Psoas muscle (tissue), 8 donors: ENCODE measurements around the gene FGFBP2. TPM values are rescaled to one million over a fixed set of nuclear protein-coding genes. Genes with fewer than 3 reads are reported as not detected.

Experiments
- ATAC-seq, 4 donors: fragments of 200-7000 bp; cut with Tn5 transposase; one replicate each; pipeline ENCODE4 v1.9.1; 2020; ENCODE audit warnings: moderate library complexity in 3 of 4, mild to moderate bottlenecking in 2 of 4
- DNase-seq, 2 donors: peaks; one replicate each; pipeline ENCODE4 v3.0.0-alpha.2; 2020
- H3K27ac ChIP-seq: fragments of 200-600 bp; one replicate; pipeline ENCODE4 v1.8.0; 2022
- H3K27me3 ChIP-seq, 3 donors: fragments of 200-600 bp in 1 of 3; one replicate each; pipeline versions ENCODE4 v1.6.1 to v1.8.0; 2013 to 2022; ENCODE audit warnings: low read length in 2 of 3, mild to moderate bottlenecking in 2 of 3, moderate library complexity in 1 of 3; ENCODE audit not compliant: insufficient read depth in 3 of 3
- H3K36me3 ChIP-seq, 2 donors: fragments of 200-600 bp in 1 of 2; one replicate each; pipeline versions ENCODE4 v1.6.1 to v1.8.0; 2013 to 2022; ENCODE audit warnings: low read depth in 1 of 2, mild to moderate bottlenecking in 1 of 2, moderate library complexity in 1 of 2; ENCODE audit not compliant: insufficient read depth in 1 of 2
- H3K4me1 ChIP-seq: fragments of 200-600 bp; one replicate; pipeline ENCODE4 v1.8.0; 2022
- H3K4me3 ChIP-seq: fragments of 200-600 bp; one replicate; pipeline ENCODE4 v1.8.0; 2022; ENCODE audit warnings: mild to moderate bottlenecking
- H3K9me3 ChIP-seq: fragments of 200-600 bp; one replicate; pipeline ENCODE4 v1.8.0; 2022
- CTCF ChIP-seq: fragments of 200-600 bp; IDR thresholded peaks from one replicate; pipeline ENCODE4 v1.8.0; 2022; ENCODE audit warnings: antibody characterized with exemption
- WGBS, 3 donors: extraction: QIAGEN DNeasy Blood & Tissue Kit; methylation state at CpG; one replicate each; pipeline versions ENCODE4 v1.1.6 to v1.1.7; 2013; 5-methylcytosine and 5-hydroxymethylcytosine counted together
- intact Hi-C, 2 donors: fragments of 100-400 bp; cut with DNase I; formaldehyde crosslinking; loops; one replicate each; pipeline versions ENCODE4 v1.11.0 to v1.14.2; 2022
- polyA plus RNA-seq, 3 donors: library from polyadenylated mRNA; stranded (reverse); fragments of 200-250 nt; gene quantifications; one replicate each; pipeline ENCODE4 v1.2.3, GENCODE V29; 2013
- total RNA-seq, 4 donors: library from RNA; stranded (reverse); fragmentation: NEBNext Ultra II Directional in 2 of 4; extraction: Animal tissue kit (Norgen Biotek cat#: 25700) in 2 of 4; gene quantifications; one replicate each; pipeline versions ENCODE4 v1.2.1 to v1.2.4, GENCODE V29; 2021 to 2023
- donor health status: healthy with polysubstance abuse.
- donor health status: DM: no; HTN: no; CAD: no; lungs with moderate emphysema.
- donor health status: Bipolar disorder and iron deficiency.
- donor health status: healthy.
- donor health status: DM: yes; HTN: yes; CAD: no.
- donor health status: DM: no; HTN: no; CAD: no.
- donor health status: DM: no; HTN: no; CAD: no.
- donor health status: DM: yes; HTN: yes; CAD: no.

FGFBP2 gene
- total and polyA plus RNA-seq, 7 donors = 0.18 to 1.4 (median 0.37) TPM

- Histone ChIP-seq H3K4me1 (no peaks in the 10 kb centered on the region), H3K36me3 (no peaks in the 10 kb centered on the region), H3K27me3 (peaks cover 0 to 2% (median 0%) of the 10 kb centered on the region in 3 donors), H3K9me3 (no peaks in the 10 kb centered on the region), H3K4me3 (no peak overlapping the region), H3K27ac (no peak overlapping the region)
- TF ChIP-seq CTCF = no peak
- ATAC-seq (no peak), DNase-seq (no peak)
- intact Hi-C loops = no loop called here
- WGBS, 3 donors = 69 to 83% (median 81%) methylated on average over 3 of the region's 3 CpGs
Measured at GRCh38 chr4:15934259-15934658, 28.7 kb downstream of the FGFBP2 start.

DNA sequence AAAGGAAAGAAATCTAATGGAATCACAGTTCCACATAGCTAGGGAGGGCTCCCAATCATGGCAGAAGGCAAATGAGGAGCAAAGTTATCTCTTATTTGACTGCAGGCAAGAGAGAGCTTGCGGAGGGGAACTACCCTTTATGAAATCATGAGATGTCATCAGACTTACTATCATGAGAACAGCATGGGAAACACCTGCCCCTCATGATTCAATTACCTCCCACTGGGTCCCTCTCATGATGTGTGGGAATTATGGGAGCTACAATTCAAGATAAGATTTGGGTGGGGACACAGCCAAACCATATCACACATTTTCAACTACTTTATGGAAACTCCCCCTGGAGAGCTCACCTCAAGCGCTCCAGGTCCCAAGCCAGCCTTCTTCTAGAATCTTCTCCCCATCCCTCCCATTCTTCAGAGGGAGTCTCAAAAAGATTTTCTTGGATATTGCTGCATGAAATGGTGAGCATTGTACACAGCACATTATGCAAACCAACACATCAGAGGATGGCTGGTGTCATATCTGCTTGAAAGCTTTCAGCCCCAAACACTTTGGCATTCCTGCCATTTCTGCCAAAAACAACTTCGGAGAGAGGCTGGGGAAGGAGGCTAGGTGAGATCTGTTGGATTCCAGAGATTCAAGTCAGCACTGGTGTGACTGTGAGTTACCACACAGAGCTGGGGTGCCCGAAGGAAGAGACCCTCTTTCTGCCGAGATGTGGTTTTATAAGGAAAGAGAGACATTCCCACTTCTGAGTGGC is 31.3 kb downstream of the FGFBP2 start:
- no peak overlapping the region for H3K4me3 ChIP-seq
- ATAC-seq = no peak
- no peaks in the 10 kb centered on the region for H3K36me3 ChIP-seq
- intact Hi-C loops = no loop called here
- no peak for DNase-seq
- WGBS, 3 donors = 91 to 94% (median 94%) methylated on average over 5 of the region's 5 CpGs
- H3K27me3 ChIP-seq = peaks cover 0 to 2% (median 0%) of the 10 kb centered on the region in 3 donors
- H3K4me1 ChIP-seq = no peaks in the 10 kb centered on the region
- H3K9me3 ChIP-seq = no peaks in the 10 kb centered on the region
- no peak overlapping the region for H3K27ac ChIP-seq
- no peak for TF ChIP-seq CTCF

DNA sequence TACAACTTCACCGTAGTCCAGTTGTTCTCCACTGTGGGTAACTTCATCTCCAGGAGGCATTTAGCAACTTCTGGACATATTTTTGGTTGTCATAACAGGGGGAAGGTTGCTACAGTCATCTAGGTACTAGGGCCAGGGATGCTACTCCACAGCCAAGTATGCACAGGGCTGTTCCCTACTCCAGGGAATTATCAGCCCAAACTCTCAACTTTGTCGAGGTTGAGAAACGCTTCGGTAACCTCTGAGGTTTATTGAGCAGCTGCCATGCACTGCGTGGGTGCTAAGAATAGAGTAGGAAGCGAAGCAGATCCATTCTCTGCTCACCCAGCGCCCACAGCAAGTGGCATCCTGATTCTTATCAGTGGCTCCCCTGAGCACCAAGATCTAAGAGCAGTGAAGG is 32.7 kb downstream of the FGFBP2 start:
- intact Hi-C loops = no loop called here
- peak in 1 of 2 donors; percentile 27 for DNase-seq
- peak in 1 of 4 donors; percentile 40 for ATAC-seq

DNA sequence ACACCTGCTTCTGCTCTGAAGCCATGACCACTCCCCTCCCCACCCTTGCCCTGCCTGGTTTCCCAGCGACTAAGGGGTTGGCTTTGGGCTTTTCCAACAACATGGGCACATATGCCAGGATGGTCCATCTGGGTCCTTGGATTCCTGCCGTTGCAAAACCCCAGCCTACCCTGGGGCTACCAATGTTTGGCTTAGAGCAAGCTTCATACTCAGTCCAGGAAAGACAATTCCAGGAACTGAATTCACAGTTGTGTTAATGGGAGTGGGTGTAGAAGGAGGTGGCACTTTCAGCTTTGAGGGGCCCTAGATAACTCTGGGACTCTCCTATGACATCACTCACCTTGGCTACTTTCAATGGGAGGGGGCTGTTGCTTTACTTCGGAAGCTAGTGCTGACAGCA is 33.4 kb downstream of the FGFBP2 start:
- Histone ChIP-seq H3K4me1 (no peaks in the 10 kb centered on the region), H3K27ac (no peak overlapping the region), H3K9me3 (no peaks in the 10 kb centered on the region), H3K36me3 (no peaks in the 10 kb centered on the region), H3K27me3 (peaks cover 0 to 2% (median 0%) of the 10 kb centered on the region in 3 donors), H3K4me3 (no peak overlapping the region)
- no peak for TF ChIP-seq CTCF
- DNase-seq = no peak
- no peak for ATAC-seq
- 23 to 26% (median 23%) methylated on average over 3 of the region's 3 CpGs for WGBS, 3 donors
- intact Hi-C loops = no loop called here

More for the DNA sequence above, 32.7 kb downstream of the FGFBP2 start:
- H3K27ac ChIP-seq = no peak overlapping the region
- no peaks in the 10 kb centered on the region for H3K4me1 ChIP-seq
- H3K4me3 ChIP-seq = no peak overlapping the region
- H3K36me3 ChIP-seq = no peaks in the 10 kb centered on the region
- WGBS, 3 donors = 30 to 51% (median 35%) methylated on average over 7 of the region's 7 CpGs
- peaks cover 0 to 2% (median 0%) of the 10 kb centered on the region in 3 donors for H3K27me3 ChIP-seq
- no peak for TF ChIP-seq CTCF
- H3K9me3 ChIP-seq = no peaks in the 10 kb centered on the region
